SH-SY5Y (cell line): Measurements from ENCODE around the gene HIVEP3.

Experiments
- GATA2 ChIP-seq: IDR thresholded peaks from 2 replicates; pipeline ENCODE4 v1.6.1; 2011; ENCODE audit warnings: mild to moderate bottlenecking, low read depth, low read length
- GATA3 ChIP-seq: IDR thresholded peaks from 2 replicates; pipeline ENCODE4 v1.6.1; 2011; ENCODE audit warnings: low read depth, mild to moderate bottlenecking, low read length, moderate library complexity

The HIVEP3 gene

DNA sequence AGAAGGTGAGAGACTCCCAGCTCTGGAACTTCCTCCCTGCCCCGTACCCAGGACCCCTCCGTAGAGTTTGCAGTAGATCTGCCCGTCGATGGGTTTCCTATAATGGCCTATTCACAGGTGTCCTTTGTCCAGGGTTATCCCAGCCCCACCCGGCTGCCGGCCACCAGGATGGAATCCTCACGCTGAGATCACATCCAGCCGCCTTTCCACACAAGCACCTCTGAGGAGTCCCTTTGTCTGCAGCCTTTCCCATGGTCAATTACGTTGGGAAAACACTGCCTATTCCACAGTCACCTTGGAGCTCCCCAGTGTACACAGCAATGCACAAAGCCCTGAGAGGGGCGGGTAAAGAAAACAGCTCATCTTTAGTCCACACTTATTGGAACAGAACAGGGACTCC lies 244.2 kb downstream of the HIVEP3 start:
- TF ChIP-seq GATA3 = no peak
- TF ChIP-seq GATA2 = no peak

DNA sequence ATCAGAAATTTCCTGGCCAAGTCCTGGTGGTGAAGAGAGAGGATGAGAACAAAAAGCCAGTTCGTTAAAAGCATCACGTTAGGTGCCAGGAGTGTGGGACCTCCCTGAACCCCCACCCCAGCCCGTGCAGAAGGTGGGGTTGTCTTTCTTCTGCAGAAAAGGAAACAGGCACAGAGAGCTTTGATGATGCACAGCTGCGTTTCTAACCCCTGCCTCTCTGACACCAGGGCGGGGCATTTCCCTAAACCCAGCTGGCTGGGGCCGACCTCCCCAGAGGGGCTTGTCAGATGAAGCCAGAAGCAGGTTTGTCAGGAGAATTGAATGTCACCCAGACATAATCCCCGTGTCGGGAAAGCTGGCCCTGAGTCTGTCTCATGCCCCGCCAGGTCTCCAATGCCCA lies 244.9 kb downstream of the HIVEP3 start:
- TF ChIP-seq GATA2 (no peak), GATA3 (no peak)

DNA sequence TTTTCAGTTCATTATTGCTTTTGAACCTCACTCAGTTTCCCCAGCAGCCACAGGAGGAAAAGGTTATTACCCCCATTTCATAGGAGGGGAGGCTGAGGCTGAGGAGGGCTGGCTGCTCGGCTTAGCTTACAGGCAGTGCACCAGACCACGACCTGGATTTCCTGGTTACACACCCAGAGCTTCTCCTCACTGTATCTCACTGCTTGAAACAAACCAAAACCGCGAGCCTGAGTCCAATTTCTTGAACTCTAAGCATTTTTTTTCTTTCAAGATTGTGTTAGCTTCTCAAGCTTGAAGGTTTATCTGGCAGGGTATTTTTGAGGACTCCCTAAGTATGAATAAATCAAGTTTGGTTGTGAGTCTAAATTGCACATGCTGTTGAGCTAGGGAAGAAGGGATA lies 245.3 kb downstream of the HIVEP3 start:
- TF ChIP-seq GATA2 (no peak), GATA3 (no peak)

DNA sequence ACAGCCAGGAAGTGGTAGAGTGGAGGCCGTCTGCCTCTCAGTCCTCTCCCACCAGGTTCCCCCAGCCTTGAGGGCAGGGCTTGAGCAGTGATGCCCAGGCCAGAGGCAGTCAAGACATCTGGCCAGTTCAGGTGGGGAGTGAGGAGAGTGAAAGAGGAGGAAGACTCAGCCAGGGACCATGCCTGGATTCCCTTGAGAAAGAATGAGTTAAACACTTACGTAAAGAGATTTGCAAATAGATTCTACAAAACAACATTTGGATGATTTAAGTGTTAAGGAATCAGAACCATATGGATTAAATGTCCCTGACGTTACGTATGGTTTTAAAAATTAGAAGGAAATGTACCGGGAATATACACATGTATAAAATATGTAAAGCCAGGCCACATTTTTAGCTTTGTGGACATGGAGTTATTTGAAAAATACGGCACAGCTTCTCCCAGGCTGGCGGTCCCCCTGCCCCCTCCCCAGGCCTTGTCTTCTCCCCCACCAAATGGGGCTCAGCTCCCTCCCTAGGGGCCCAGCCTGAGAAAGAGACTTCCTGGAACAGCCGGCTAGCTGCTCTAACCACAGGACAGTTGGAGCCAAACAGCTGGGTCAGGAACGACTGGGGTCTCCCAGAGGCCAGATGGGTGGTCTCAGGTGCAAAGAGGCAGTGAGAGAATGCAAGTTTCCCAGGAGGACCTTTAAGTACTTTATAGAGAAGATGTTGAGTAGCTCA lies 245.9 kb downstream of the HIVEP3 start:
- no peak for TF ChIP-seq GATA2
- TF ChIP-seq GATA3 = no peak

DNA sequence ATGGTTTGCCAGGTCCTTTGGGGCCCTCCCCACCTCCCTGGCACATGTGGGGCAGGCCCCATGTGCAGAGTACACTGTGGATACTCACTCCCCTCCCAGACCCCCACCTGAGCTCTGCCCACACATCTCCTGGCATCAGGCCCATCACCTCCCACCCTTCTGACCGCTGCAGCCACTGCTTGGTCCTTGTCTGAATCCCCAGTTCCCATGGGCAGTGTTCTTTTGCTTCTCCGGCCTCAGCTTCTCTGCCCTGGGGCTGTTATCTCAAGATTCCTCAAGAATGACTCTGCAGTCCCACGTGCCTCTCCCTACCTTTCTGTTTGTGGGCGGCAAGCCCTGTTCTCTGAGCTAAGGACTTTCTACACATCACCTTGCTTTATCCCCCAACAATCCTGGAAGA lies 246.5 kb downstream of the HIVEP3 start:
- TF ChIP-seq GATA3 (no peak), GATA2 (no peak)

DNA sequence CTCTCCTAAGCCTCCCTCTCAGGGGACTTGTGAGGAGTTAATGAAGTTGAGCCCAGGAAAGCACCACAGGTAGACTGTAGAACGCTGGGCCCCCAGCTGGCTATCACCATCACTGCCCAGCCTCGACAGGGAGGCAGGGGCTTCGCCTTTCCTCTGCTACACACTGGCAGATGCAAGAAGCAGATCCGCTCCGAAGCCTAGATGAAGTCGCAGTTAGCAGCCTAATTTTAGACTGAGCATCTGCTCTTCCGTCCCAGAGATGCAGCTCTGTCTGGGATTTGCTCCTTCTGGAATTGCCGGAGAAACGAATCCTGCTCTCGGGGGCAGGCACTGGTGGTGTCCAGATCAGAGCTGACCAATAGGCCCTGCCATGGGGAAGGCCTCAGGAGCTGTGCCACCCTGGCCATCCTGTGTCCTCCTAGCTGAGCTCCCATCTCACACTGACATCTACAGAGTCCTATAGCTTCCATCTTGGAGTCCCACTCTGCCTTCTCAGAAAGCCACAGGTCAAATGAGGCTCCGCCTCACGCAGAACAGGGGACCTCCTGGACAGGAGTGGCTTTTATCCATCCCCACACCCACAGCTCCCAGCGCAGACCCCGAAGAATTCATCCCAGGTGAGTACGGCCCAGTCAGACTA lies 247.5 kb downstream of the HIVEP3 start:
- no peak for TF ChIP-seq GATA2
- no peak for TF ChIP-seq GATA3

DNA sequence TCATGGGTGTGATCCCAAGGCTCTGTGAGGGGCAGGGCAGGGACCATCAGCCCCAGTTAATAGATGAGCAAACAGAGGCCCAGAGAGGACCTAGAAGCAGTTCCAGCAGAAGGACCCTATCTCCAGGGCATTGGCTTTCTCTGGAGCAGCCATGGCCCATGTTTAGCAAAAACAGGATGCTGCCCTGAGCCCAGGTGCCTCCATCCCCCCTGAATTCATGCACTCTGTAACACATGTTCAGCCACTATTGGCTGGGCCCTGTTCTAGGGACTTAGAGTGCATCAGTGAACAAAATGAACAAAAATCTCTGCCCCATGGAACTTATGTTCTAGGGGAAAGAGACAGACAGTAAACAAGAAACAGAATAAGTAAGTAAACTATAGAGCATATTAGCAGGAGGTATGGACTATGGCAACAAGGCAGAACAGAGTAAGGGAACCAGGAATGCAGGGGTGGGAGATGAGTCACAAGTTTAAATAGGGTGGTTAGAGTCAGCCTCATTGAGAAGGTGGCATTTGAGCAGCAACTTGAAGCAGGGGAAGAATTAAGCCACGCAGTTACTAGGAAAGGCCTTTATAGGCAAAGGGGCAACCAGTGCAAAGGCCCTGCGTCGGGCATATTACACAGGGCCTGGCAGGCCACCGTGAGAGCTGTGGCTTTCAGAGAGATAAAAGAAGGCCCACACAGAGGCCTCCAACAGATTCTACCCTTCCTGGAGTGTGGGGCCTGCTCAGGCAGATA lies 248.3 kb downstream of the HIVEP3 start:
- TF ChIP-seq GATA2 (no peak), GATA3 (no peak)

DNA sequence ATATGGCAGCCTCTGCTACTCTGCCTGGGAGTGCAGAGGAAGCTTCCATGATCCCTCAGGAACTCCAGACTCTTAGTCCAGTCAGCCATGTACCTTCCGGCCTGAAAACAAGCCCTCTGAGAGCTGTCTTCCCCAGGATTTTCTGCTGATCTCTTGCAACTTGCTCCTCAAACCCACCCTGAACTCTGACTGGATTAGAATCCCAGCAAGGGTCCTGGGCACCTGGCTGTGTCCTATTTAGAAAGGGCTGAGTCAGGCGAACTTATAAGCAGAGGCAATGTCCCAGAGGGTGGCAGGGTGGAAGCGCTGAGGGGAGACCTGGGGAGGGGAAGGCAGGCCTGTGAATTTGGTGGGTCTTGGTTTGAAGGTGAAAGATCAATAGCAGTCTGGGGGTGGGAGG lies 249.8 kb downstream of the HIVEP3 start:
- no peak for TF ChIP-seq GATA2
- no peak for TF ChIP-seq GATA3

DNA sequence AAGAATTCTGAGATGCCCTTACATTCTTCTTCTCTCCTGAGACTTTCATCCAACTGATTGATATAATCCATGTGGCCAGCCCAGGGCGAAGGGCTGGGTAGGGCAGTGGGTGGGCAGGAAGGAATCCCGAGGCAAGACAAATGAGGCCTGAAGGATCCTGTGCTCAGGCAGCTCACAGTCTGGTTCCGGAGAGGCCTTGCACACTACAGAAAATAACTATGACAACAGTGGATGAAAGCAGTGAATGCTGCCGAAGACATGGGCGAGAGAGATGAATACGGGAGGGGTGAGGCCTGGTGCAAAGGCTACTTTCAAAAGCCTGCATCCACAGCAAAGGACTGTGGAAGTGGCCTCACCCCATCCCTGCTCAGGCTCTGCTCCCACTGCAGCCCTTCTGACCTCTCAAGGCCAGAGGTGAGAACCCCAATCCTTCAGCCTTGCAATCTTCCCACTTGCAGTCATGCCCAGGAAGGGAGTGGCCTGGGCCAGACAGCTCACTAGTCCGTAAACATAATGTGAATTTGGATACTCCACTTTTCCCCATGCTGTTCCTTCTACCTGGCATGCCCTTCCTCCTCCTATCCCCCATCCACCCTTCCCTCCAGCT lies 250.6 kb downstream of the HIVEP3 start:
- TF ChIP-seq GATA3 (no peak), GATA2 (no peak)

DNA sequence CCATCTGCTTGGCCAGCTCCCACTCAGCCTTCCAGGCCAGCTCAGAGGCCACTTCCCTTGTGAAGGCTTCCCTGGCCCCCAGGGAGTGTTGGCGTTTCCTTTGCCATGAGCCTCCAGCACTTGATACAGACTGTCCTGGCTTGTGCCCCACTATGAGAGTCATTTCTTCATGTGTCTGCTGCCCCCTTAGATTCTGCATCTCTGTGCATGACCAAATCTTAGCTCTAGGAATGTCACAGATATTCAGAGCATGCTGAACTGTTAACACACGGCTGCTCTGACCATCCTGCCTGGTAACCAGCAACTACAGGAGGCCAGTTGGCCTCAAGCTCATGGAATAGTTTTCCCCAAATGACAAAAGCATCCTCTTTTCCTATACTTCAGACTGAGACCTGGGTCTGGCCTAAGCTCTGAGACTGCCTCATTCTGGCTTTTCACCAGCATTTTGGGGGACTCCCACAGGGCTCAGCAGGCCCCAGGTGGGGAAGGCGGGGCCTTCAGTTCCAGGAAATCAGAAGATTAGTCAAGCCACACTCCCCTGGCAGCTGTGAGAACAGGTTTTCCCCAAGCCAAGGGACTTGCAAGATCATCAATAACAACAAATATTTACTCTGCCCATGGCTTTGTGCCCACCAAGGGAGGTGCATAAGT lies 251.6 kb downstream of the HIVEP3 start:
- no peak for TF ChIP-seq GATA3
- no peak for TF ChIP-seq GATA2

DNA sequence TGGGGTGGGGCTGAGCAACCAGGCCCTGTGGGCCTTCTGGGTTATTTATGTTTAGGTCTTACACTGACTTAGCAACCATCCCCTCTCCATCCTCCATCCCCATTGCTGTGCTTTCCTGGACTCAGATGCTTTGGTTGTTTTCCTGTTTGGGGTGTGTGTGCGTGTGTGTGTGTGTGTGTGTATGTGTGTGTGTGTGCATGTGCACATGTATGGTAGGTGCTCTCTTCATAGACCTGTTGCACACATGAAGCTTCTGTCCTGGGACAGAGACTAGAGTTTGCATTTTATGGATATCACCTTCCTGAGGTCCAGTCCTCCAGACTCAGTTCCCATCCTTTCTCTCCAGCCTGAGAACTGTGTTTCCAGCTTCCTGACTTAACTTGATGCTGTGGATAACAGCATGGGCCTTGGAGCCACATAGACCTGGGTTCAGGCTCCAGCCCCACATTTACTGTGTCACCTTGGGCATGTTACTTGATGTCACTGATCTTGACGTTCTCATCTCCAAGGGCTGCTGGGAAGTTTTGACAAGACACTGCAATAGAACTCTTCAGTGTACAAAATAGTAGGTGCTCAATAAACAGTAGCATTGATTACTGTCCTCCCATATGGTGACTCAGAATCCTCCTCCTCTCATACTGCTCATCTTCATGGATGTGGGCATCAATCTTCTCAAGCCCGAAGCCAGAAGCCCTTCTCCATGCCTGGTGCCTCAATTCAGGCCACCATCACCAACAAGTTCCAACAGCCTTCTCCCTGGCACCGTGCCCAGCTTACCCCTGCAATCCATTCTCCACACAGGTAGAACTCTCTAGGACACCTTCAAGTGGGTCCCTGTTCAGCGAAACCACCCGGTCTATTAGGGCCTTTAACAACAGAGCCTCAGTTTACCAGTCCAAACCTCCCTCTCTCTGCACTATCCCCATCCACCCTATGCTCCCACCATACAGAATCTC lies 252.5 kb downstream of the HIVEP3 start:
- TF ChIP-seq GATA2 (no peak), GATA3 (no peak)

DNA sequence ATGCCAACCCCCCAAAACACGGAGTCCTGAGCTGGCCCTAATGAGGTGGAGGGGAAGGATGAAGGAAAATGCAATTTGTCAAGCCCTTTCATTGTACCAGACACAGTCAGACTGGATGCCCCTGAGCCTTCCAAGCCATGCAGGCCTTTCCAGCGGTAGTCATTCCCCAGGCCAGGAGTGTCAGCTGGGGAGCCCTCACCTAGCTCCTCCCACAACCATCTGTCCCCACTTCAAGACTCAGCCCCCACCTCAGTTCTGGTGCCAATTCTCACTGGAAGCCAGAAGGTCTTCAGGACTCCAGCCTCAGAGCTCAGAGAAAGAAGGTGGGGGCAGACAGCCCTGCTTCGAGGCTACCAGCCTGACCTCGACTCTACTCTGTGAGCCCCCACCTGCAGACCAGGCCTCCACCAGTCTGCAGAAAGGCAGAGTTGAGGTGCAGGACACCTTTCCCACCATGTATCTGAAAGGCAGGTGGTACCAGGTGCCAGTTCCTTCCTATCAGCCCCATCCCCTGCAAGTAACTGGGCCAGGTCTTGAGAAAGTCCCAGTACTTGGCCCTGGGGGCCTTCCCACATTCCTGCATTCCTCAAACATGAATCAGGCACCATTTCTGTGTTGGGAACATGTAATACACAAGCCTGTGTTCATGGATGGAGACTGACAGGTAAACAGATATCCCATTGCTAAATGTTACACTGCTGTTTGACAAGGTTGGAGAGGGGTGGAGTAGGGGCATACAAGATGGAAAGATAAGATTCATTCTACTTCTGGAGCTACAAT lies 253.7 kb downstream of the HIVEP3 start:
- TF ChIP-seq GATA2 = no peak
- TF ChIP-seq GATA3 = no peak
